Coronary artery (tissue), 2 donors: ENCODE data around the gene LAGE3.

Source experiments
- DNase-seq: peaks from one replicate; pipeline ENCODE4 v3.0.0-alpha.2; 2017; ENCODE audit warnings: low spot score
- H3K27ac ChIP-seq, 2 donors: fragments of 200-600 bp; sonication (generic); one replicate each; pipeline ENCODE4 v1.5.1; 2016 to 2019
- H3K4me3 ChIP-seq: fragments of 200-600 bp; sonication (generic); 2 replicates; pipeline ENCODE4 v1.5.1; 2016; ENCODE audit warnings: mild to moderate bottlenecking, moderate library complexity
- CTCF ChIP-seq: fragments of 200-600 bp; sonication (generic); IDR thresholded peaks from one replicate; pipeline ENCODE4 v1.5.1; 2019; ENCODE audit warnings: antibody characterized with exemption

Gene LAGE3

GRCh38 chrX:154472685-154473632 is 6.1 kb downstream of the LAGE3 start:
- Histone ChIP-seq H3K27ac (no peak overlapping the region), H3K4me3 (no peak overlapping the region)
- no peak for DNase-seq
- no peak for TF ChIP-seq CTCF

- TF ChIP-seq CTCF: no peak
- H3K4me3 ChIP-seq: no peak overlapping the region
- no peak for DNase-seq
Measured at GRCh38 chrX:154471839-154472684, 7.0 kb downstream of the LAGE3 start.

GRCh38 chrX:154470914-154471568 is 8.0 kb downstream of the LAGE3 start:
- DNase-seq: no peak
- no peak overlapping the region for H3K27ac ChIP-seq
- H3K4me3 ChIP-seq: no peak overlapping the region
- TF ChIP-seq CTCF: no peak

More at GRCh38 chrX:154471839-154472684, 7.0 kb downstream of the LAGE3 start:
- no peak overlapping the region for H3K27ac ChIP-seq

- Histone ChIP-seq H3K4me3 (no peak overlapping the region), H3K27ac (no peak overlapping the region)
- no peak for TF ChIP-seq CTCF
- DNase-seq: no peak
Measured at GRCh38 chrX:154470434-154470833, 8.6 kb downstream of the LAGE3 start.

- no peak overlapping the region for H3K4me3 ChIP-seq
- no peak overlapping the region for H3K27ac ChIP-seq
- no peak for TF ChIP-seq CTCF
- no peak for DNase-seq
Measured at GRCh38 chrX:154469880-154470279, 9.2 kb downstream of the LAGE3 start.

GRCh38 chrX:154469114-154469513 is 10.0 kb downstream of the LAGE3 start:
- Histone ChIP-seq H3K4me3 (no peak overlapping the region), H3K27ac (no peak overlapping the region)
- no peak for DNase-seq
- TF ChIP-seq CTCF: no peak
